Pons (tissue), 1 donor: ENCODE data around the gene PSEN1.

Experiments
- DNase-seq: peaks from one replicate; pipeline ENCODE4 v3.0.0-alpha.2; 2016; ENCODE audit warnings: low spot score

PSEN1 gene

GRCh38 chr14:73136387-73137225 lies at the start of gene PSEN1:
TSS of gene PSEN1 (plus strand) at chr14:73136507. CDS start at chr14:73148020, 11,513 bp downstream.
- DNase-seq = peak; percentile 94

DNA sequence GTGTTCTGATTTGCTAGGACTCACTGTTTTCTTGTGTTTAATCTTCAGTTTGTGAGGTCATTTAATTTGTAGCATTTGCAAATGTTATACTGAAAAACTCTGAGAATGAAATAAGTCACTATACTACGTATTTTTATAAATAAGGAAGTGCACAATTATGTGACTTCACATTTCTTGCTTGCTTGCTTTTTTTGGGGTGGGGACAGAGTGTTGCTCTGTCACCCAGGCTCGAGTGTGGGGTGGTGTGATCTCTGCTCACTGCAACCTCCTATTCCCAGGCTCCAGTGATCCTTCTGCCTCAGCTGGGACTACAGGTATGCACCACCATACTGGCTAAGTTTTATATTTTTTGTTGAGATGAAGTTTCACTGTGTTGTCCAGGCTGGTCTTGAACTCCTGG lies 45.3 kb upstream of the PSEN1 start:
- no peak for DNase-seq

- no peak for DNase-seq
Observed at GRCh38 chr14:73097421-73097820, 38.9 kb upstream of the PSEN1 start.

DNA sequence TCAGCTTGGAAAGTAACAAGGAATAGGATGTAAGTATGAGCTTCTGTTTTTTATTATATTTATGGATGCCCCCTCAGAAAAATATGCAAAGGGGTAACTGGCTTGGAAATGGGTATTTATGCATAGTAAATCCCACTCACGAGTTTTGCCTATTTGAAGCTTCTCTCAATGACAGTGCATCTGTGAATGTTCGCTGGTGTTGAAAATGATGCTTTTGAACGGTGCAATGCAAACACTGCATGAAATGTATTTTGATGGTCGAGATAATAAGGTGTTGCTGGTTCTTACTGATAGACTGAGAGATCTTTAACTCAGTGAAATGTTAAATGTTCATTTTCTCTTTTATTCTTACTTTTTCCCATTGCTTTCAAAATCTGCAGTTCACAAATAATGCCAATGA lies 36.0 kb upstream of the PSEN1 start:
- DNase-seq = no peak

DNA sequence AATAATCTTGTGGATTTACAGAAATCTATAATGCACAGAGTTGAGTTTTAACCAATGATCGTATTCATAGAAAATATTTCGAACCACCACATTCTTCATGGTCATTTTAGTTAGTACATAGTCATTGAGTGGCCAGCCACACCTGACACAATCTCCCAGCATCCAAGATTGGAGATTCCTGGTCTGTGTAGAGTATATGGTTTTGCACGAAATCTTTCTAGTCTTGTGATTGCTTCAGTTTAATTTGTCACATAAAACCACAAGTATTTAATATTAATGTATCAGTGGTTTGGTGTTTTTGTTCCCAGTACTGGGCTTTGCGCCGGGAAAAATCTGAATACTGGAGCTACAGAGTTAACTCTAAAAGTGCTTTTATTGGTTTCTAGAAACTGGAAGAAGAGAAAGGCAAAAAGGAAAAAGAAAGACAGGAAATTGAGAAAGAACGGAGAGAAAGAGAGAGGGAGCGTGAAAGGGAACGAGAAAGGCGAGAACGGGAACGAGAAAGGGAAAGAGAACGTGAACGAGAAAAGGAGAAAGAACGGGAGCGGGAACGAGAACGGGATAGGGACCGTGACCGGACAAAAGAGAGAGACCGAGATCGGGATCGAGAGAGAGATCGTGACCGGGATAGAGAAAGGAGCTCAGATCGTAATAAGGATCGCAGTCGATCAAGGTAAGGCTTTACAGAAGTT lies 33.4 kb upstream of the PSEN1 start:
- no peak for DNase-seq

- no peak for DNase-seq
Observed at GRCh38 chr14:73105050-73105449, 31.3 kb upstream of the PSEN1 start.

DNA sequence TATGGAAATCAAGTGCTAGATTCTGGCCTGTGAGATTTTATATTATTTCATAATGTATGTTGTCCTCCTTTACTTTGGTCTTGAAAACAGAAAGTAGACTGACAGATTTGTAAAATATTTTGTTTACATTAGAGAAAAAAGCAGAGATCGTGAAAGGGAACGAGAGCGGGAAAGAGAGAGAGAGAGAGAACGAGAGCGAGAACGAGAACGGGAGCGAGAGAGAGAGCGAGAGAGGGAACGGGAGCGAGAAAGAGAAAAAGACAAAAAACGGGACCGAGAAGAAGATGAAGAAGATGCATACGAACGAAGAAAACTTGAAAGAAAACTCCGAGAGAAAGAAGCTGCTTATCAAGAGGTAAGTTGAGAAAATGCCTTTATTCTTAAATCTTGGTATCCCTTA lies 30.6 kb upstream of the PSEN1 start:
- DNase-seq = no peak

DNA sequence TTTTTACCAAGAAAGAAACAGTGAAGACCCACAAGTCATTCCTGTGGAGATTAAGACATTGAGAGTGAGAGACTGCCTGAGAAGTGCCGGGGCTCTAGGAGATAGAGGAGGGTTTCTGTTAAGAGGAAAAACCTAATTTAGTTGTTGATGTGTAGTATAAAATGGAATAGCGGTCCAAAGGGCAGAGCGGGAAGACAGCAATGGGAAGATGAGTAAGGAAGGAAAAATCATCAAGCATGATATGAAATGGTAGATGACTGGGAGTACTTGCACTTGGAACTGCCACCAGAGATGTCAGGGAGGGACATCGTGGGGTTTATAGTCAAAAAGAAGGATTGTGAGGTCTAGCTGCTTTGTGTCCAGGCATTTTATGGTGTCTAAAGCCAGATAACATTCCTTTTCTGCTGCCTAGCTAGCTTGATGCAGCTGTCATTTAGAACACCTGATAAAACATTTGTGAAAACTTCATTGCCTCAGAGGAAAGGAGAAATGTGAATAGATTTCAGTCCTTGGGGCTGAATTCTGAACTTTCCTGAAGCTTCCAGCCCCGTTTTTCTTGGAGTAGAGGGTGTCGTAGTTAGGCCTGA lies 20.1 kb upstream of the PSEN1 start:
- no peak for DNase-seq

- DNase-seq = no peak
Observed at GRCh38 chr14:73124180-73124894, 12.0 kb upstream of the PSEN1 start.

DNA sequence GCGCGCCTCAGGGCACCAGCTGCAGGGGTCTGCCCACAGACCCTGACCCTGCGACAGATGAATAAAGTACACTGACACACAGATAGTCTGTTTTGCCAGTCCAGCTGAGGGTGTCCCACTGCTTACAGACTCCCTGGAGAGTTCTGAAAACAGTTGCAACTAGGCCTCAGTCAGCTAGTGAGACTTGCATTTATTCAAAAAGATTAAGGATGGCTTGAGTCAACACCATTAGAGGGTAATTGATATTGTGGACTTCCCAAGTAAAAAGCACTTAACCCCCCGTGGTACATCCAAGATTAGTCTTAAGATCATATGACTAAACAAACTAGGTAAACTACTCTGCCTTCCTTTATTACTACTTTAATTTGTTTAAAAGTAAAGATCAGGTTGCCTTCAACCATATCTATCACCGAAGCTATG lies 11.1 kb upstream of the PSEN1 start:
- no peak for DNase-seq

- no peak for DNase-seq
Observed at GRCh38 chr14:73125746-73126145, 10.6 kb upstream of the PSEN1 start.

DNA sequence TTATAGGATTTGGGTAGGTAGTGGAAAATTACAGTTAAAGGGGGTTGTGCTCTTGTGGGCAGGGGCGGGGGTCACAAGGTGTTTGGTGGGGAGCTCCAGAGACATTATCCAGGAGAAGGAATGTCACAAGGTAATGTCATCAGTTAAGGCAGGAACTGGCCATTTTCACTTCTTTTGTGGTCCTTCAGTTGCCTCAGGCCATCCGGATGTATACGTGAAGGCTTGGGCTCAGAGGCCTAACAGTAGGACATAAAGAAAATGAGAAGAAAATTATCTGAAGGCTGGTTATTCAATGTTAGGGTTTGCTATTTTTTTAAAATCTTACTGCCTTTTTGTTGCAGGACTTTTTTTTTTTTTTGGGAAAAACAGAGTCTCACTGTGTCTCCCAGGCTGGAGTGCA lies 2.5 kb upstream of the PSEN1 start:
- no peak for DNase-seq

DNA sequence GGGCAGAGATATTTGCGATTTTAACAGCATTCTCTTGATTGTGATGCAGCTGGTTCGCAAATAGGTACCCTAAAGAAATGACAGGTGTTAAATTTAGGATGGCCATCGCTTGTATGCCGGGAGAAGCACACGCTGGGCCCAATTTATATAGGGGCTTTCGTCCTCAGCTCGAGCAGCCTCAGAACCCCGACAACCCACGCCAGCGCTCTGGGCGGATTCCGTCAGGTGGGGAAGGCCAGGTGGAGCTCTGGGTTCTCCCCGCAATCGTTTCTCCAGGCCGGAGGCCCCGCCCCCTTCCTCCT lies 271 bp upstream of the PSEN1 start:
- no peak for DNase-seq

DNA sequence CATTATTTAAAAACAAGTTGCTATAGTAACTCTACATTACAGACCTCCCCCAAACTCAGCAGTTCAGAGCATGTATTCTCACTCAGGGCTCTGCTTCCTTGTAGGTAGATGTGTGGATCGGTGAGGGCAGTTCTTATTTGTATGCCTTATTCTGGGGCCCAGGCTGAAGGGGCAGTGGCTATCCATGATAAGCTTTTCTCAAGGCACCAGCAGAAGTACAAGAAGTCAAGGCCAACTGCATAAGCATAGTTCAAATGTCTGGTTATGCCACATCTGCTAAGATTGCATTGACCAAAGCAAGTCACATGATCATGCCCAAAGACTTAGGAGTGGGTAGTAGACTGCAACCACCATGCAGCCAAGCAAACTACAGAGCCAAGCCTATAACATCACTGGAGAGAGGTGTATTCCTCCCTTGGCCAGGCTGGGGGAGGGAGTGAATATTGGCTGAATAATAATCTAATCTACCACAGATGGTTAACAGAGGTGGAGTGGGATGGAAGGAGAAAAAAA lies 4.6 kb downstream of the PSEN1 start:
- DNase-seq = no peak

GRCh38 chr14:73142216-73142615 lies 5.9 kb downstream of the PSEN1 start:
- DNase-seq = no peak

DNA sequence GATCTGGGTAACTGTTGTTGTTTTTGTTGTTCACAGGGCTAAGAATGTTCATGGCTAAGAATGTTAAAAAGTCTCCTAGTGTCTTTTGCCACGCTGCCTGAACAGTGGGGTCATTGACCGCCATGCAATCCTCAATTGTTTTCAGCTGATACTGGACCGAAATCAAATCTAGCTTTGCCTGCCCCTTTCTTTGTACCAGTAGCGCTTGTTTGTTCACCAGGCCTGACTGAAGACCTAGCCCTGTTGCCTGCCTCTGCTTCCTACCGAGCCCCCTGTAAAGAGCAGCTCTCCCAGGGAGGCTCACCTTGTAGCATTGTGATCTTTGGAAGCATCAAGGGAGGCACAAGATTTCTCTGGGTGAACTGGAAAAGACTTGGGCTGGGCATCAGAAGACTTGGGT lies 6.7 kb downstream of the PSEN1 start:
- peak; percentile 98 for DNase-seq

- DNase-seq = no peak
Observed at GRCh38 chr14:73143617-73144016, 7.3 kb downstream of the PSEN1 start.

- DNase-seq = no peak
Observed at GRCh38 chr14:73145371-73145770, 9.1 kb downstream of the PSEN1 start.

DNA sequence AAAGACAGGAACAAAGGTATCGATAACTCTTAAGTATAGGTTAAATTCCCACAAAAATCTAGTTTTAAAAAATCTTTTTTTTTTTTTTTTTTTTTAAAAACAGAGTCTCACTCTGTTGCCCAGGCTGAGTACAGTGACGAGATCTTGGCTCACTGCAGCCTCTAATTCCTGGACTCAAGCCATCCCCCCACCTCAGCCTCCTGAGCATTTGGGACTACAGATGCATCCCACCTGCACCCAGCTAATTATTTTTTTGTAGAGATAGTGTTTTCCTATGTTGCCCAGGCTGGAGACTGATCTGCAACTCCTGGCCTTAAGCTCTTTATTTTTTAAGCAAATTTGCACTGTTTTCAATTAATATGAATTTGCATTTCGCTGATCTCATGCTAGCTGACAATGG lies 9.8 kb downstream of the PSEN1 start:
- no peak for DNase-seq

DNA sequence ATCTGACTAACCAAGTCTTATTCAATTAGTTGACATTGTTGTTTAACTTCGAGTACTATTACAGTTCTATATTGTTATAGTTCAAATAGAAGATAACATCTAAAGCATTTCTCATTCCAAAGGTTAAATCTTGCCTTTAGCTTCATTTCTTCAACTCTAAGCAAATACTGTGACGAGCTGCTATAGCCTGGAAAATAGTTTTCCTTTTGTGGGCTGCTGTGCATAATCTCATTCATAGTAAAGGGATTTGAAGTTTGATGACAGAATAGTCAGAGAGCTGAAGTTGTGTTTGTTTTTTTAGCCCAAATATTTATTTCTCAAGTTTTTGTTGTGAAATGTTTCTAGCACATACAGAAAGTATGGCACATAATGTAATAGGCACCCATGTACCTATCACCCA lies 13.4 kb downstream of the PSEN1 start:
- DNase-seq = no peak

GRCh38 chr14:73153272-73153671 lies 17.0 kb downstream of the PSEN1 start:
- no peak for DNase-seq

- no peak for DNase-seq
Observed at GRCh38 chr14:73162251-73162650, 25.9 kb downstream of the PSEN1 start.

GRCh38 chr14:73166399-73166798 lies 30.1 kb downstream of the PSEN1 start:
- no peak for DNase-seq
